ENCODE measurements around the gene CPNE1.

GRCh38 chr20:35615667-35616464 lies 48.8 kb downstream of the CPNE1 start, which contains the start of gene SPAG4:
- TF ChIP-seq SIX5 (IDR thresholded peaks at IDR 0.05; ENCODE audit: low read depth, low read length, severe bottlenecking) (no peak), POLR2A (IDR thresholded peaks at IDR 0.05; ENCODE audit: low read depth, low read length) (peak; percentile 76), RAD21 (IDR thresholded peaks at IDR 0.05; ENCODE audit: insufficient read depth, low read depth, low read length) (no peak), POLR2AphosphoS5 (IDR thresholded peaks at IDR 0.05; ENCODE audit: low read length) (peak; percentile 60; the same call in 1 of the 2 replicates)

All from GM12878 (cell line).